A549 (cell line): ENCODE measurements around the gene POP5.

Experiments used
- CEBPB ChIP-seq, 2 experiments: fragments of >200 bp in 1 of 2; sonication (Bioruptor Twin) in 1 of 2; formaldehyde crosslinking in 1 of 2; IDR thresholded peaks; 2 replicates each; pipeline ENCODE4 v1.6.1; 2012 to 2016
- CHD2 ChIP-seq: fragments of 150-350 bp; IDR thresholded peaks from 2 replicates; pipeline ENCODE4 v1.6.1; 2014; ENCODE audit warnings: low read length; ENCODE audit not compliant: partially characterized antibody
- JUN ChIP-seq, 2 experiments: fragments of >200 bp; sonication (Bioruptor Twin); formaldehyde crosslinking; IDR thresholded peaks; 2 replicates in 1 of 2; 3 replicates in 1 of 2; pipeline ENCODE4 v1.6.1; 2016 to 2017
- JUNB ChIP-seq: fragments of >200 bp; sonication (Bioruptor Twin); formaldehyde crosslinking; IDR thresholded peaks from 2 replicates; pipeline ENCODE4 v1.6.1; 2016
- MAFK ChIP-seq: fragments of 450-650 bp; IDR thresholded peaks from 2 replicates; pipeline ENCODE4 v1.6.1; 2014; ENCODE audit not compliant: partially characterized antibody
- PHF8 ChIP-seq: fragments of 200-600 bp; sonication (generic); IDR thresholded peaks from 2 replicates; pipeline ENCODE4 v1.6.1; 2016; ENCODE audit warnings: low read depth, mild to moderate bottlenecking, antibody characterized with exemption, moderate library complexity, borderline replicate concordance
- POLR2A ChIP-seq: IDR thresholded peaks from 2 replicates; pipeline ENCODE4 v1.6.1; 2012; ENCODE audit warnings: mild to moderate bottlenecking, low read length
- POLR2AphosphoS2 ChIP-seq: conservative IDR thresholded peaks from 2 replicates; pipeline ENCODE4 v1.6.1; 2012; ENCODE audit warnings: low read length, improper control_type of control experiment, inconsistent platforms
- RAD21 ChIP-seq, 2 experiments: fragments of >200 bp in 1 of 2; sonication (Bioruptor Twin) in 1 of 2; formaldehyde crosslinking in 1 of 2; IDR thresholded peaks in 1 of 2; conservative IDR thresholded peaks in 1 of 2; 2 replicates in 1 of 2; 3 replicates in 1 of 2; pipeline ENCODE4 v1.6.1; 2012 to 2018; ENCODE audit warnings: inconsistent platforms in 1 of 2
- RFX5 ChIP-seq: fragments of 450-650 bp; IDR thresholded peaks from 2 replicates; pipeline ENCODE4 v1.7.1; 2014; ENCODE audit warnings: antibody characterized with exemption, mild to moderate bottlenecking, moderate library complexity
- TF ChIP-seq, protein P1 (sequence below): fragments of >200 bp; sonication (Bioruptor Twin); formaldehyde crosslinking; IDR thresholded peaks from 3 replicates; pipeline ENCODE4 v1.5.1; 2016
- TF ChIP-seq, protein P2 (sequence below): IDR thresholded peaks from 2 replicates; pipeline ENCODE4 v1.6.1; 2012

DNA sequence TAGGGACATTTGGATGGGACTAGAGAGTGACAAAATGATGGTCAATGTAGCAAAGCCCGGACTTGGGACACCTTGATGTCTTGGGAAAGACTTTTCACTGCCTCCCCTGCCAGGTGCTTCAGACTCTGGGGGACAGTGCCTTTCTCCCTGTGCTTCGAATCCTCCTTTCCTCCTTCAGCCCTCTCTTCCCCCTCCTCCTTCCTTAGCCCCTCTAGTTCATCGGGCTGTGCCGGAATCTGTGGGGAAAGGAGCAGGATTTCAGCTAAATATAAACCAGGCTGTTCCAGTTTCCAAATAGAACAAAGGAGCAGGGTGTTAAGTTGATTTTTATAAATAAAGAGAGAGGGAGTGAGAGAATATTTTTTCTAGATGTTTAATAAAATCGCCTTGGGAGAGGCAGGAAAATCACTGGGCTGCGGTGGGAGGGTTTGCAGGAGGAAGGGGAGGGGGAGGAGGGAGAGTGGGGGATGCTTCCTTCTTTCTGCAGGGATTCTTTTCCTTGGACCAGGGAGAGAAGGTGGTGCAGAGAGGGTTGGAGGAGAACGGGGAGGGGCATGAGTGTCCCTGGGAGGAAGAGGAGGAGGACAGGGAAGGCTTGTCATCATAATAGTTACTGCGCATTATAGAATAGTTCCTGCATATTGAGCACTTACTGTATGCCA, 37.9 kb upstream of the POP5 start:
- no peak for TF ChIP-seq POLR2A
- TF ChIP-seq, protein P1, sequence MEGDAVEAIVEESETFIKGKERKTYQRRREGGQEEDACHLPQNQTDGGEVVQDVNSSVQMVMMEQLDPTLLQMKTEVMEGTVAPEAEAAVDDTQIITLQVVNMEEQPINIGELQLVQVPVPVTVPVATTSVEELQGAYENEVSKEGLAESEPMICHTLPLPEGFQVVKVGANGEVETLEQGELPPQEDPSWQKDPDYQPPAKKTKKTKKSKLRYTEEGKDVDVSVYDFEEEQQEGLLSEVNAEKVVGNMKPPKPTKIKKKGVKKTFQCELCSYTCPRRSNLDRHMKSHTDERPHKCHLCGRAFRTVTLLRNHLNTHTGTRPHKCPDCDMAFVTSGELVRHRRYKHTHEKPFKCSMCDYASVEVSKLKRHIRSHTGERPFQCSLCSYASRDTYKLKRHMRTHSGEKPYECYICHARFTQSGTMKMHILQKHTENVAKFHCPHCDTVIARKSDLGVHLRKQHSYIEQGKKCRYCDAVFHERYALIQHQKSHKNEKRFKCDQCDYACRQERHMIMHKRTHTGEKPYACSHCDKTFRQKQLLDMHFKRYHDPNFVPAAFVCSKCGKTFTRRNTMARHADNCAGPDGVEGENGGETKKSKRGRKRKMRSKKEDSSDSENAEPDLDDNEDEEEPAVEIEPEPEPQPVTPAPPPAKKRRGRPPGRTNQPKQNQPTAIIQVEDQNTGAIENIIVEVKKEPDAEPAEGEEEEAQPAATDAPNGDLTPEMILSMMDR: no peak
- TF ChIP-seq RAD21 (conservative IDR thresholded peaks at IDR 0.05 in 1 of 2, IDR thresholded peaks at IDR 0.05 in 1 of 2): no peak
- TF ChIP-seq, protein P2, sequence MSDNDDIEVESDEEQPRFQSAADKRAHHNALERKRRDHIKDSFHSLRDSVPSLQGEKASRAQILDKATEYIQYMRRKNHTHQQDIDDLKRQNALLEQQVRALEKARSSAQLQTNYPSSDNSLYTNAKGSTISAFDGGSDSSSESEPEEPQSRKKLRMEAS: no peak
- no peak for TF ChIP-seq PHF8
- no peak for TF ChIP-seq RFX5
- no peak for TF ChIP-seq JUNB
- no peak for TF ChIP-seq CEBPB (IDR thresholded peaks at IDR 0.05)
- TF ChIP-seq JUN (IDR thresholded peaks at IDR 0.05): no peak
- no peak for TF ChIP-seq CHD2
- TF ChIP-seq MAFK: no peak
- TF ChIP-seq POLR2AphosphoS2: no peak
